ENCODE data around the gene GCSH. TPM values are rescaled to one million over a fixed set of nuclear protein-coding genes. Genes with fewer than 3 reads are reported as not detected.
A peak's percentile ranks its signal among the peaks of the same experiment; 100 is the strongest.

GCSH gene
- polyA plus RNA-seq: 10 to 100 TPM; 14.8 to 19.9 TPM

GRCh38 chr16:81095953-81096714, at the start of gene GCSH:
Gene GCSH (minus strand): TSS chr16:81096395. CDS start chr16:81096278, 117 bp downstream.
- H3K4me1 ChIP-seq (ENCODE audit: control insufficient read depth in 2 of 2, insufficient read depth in 2 of 2, low read length in 1 of 2): peaks cover 0 to 4% of the 10 kb centered on the region in 2 donors
- H3K9me3 ChIP-seq (ENCODE audit: control insufficient read depth in 2 of 2, insufficient read depth in 1 of 2, low read depth in 1 of 2, low read length in 1 of 2): no peaks in the 10 kb centered on the region
- H3K27ac ChIP-seq (ENCODE audit: low read depth in 2 of 2, low read length in 1 of 2): peak within 1 kb of the TSS; percentile 76 to 78
- peak within 1 kb of the TSS; percentile 72 to 87 for H3K4me3 ChIP-seq (ENCODE audit: low read depth in 1 of 2, low read length in 2 of 2)
- no peaks in the 10 kb centered on the region for H3K27me3 ChIP-seq (ENCODE audit: control insufficient read depth in 1 of 2, insufficient read depth in 2 of 2, low read length in 2 of 2)
- H3K36me3 ChIP-seq (ENCODE audit: control insufficient read depth in 2 of 2, insufficient read depth in 2 of 2, low read length in 1 of 2): no peaks in the 10 kb centered on the region
- 5 to 6% methylated on average over 53 to 79 of the region's 83 CpGs for WGBS, 2 donors

DNA sequence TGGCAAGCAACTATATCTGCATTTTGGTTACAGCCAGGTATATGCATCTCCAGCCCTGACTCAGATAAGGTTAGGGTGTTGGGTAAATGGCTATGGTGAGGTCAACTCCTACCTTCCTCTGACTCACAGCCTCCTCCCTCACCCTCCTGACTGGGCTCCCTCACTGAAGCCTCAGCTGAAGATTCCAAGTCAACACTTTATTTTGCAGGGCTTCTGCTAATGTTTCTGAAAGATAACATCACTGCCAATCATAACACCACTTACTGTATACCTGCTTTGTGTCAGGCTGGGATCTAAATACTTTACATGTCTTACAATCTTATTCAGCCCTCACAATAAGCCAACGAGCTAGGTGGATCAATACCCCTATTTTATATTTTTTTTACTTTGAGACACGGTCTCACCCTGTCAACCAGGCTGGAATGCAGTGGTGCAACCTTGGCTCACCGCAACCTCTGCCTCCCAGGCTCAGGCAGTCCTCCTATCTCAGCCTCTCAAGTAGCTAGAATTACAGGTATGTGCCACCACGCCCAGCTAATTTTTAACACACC, 47.8 kb upstream of the GCSH start:
- H3K27ac ChIP-seq (ENCODE audit: low read depth in 2 of 2, low read length in 1 of 2): no peak overlapping the region
- 55 to 63% methylated on average over 4 of the region's 4 CpGs for WGBS, 2 donors
- H3K9me3 ChIP-seq (ENCODE audit: control insufficient read depth in 2 of 2, insufficient read depth in 1 of 2, low read depth in 1 of 2, low read length in 1 of 2): no peaks in the 10 kb centered on the region
- no peaks in the 10 kb centered on the region for H3K27me3 ChIP-seq (ENCODE audit: control insufficient read depth in 1 of 2, insufficient read depth in 2 of 2, low read length in 2 of 2)
- no peaks in the 10 kb centered on the region for H3K36me3 ChIP-seq (ENCODE audit: control insufficient read depth in 2 of 2, insufficient read depth in 2 of 2, low read length in 1 of 2)
- no peak overlapping the region for H3K4me3 ChIP-seq (ENCODE audit: low read depth in 1 of 2, low read length in 2 of 2)
- H3K4me1 ChIP-seq (ENCODE audit: control insufficient read depth in 2 of 2, insufficient read depth in 2 of 2, low read length in 1 of 2): peaks cover 0 to 4% of the 10 kb centered on the region in 2 donors

- no peaks in the 10 kb centered on the region for H3K36me3 ChIP-seq (ENCODE audit: control insufficient read depth in 2 of 2, insufficient read depth in 2 of 2, low read length in 1 of 2)
- no peaks in the 10 kb centered on the region for H3K27me3 ChIP-seq (ENCODE audit: control insufficient read depth in 1 of 2, insufficient read depth in 2 of 2, low read length in 2 of 2)
- H3K27ac ChIP-seq (ENCODE audit: low read depth in 2 of 2, low read length in 1 of 2): no peak overlapping the region
- 80 to 83% methylated on average over 12 of the region's 12 CpGs for WGBS, 2 donors
- peaks cover 0 to 4% of the 10 kb centered on the region in 2 donors for H3K4me1 ChIP-seq (ENCODE audit: control insufficient read depth in 2 of 2, insufficient read depth in 2 of 2, low read length in 1 of 2)
- no peak overlapping the region for H3K4me3 ChIP-seq (ENCODE audit: low read depth in 1 of 2, low read length in 2 of 2)
- H3K9me3 ChIP-seq (ENCODE audit: control insufficient read depth in 2 of 2, insufficient read depth in 1 of 2, low read depth in 1 of 2, low read length in 1 of 2): no peaks in the 10 kb centered on the region
These were observed 46.7 kb upstream of the GCSH start for GRCh38 chr16:81142864-81143263.

DNA sequence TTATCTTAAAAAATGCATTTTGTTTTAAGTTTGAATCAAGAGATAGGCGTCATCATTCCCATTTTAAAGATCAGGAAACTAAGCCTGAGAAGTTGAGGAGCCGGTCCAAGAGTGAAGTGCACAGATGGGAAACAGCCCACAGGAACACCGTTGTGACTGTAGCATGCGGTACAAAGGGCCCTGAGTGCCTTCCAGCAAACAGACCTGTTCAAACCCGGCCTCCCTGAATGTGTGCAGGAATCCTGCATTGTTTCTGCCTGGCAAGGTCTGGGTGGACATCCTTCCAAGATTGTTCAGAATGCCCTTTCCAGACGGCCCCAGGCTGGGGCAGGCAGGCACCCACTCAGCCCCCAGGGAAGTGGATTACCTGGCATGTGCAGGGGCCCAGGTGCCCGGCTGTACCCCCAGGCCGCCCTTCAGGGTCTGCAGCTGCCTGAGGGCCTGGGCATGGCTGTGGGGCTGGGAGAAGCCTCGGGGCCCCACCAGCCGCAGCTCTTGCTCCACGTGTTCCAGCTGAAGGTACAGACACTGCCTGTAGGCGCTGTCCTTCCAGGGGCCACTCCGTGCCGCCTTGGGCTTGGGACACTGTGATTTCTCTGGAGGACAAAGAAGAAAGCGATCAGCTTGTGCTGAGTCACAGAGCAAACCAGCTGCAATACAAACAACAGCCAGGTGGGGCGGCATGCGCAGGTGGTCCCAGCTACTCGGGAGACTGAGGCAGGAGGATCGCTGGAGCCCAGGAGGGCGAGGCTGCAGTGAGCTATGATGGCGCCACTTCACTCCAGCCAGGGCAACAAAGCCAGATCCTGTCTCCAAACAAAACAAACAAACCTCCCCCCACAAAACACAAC, 45.0 kb upstream of the GCSH start:
- Histone ChIP-seq H3K4me1 (ENCODE audit: control insufficient read depth in 2 of 2, insufficient read depth in 2 of 2, low read length in 1 of 2) (peaks cover 0 to 4% of the 10 kb centered on the region in 2 donors), H3K27me3 (ENCODE audit: control insufficient read depth in 1 of 2, insufficient read depth in 2 of 2, low read length in 2 of 2) (no peaks in the 10 kb centered on the region), H3K4me3 (ENCODE audit: low read depth in 1 of 2, low read length in 2 of 2) (no peak overlapping the region), H3K36me3 (ENCODE audit: control insufficient read depth in 2 of 2, insufficient read depth in 2 of 2, low read length in 1 of 2) (no peaks in the 10 kb centered on the region), H3K27ac (ENCODE audit: low read depth in 2 of 2, low read length in 1 of 2) (no peak overlapping the region), H3K9me3 (ENCODE audit: control insufficient read depth in 2 of 2, insufficient read depth in 1 of 2, low read depth in 1 of 2, low read length in 1 of 2) (no peaks in the 10 kb centered on the region)
- 66 to 71% methylated on average over 21 of the region's 21 CpGs for WGBS, 2 donors

- H3K4me1 ChIP-seq (ENCODE audit: control insufficient read depth in 2 of 2, insufficient read depth in 2 of 2, low read length in 1 of 2): peaks cover 0 to 4% of the 10 kb centered on the region in 2 donors
- WGBS, 2 donors: 78 to 83% methylated on average over 9 of the region's 9 CpGs
- no peaks in the 10 kb centered on the region for H3K36me3 ChIP-seq (ENCODE audit: control insufficient read depth in 2 of 2, insufficient read depth in 2 of 2, low read length in 1 of 2)
- H3K27me3 ChIP-seq (ENCODE audit: control insufficient read depth in 1 of 2, insufficient read depth in 2 of 2, low read length in 2 of 2): no peaks in the 10 kb centered on the region
- no peak overlapping the region for H3K27ac ChIP-seq (ENCODE audit: low read depth in 2 of 2, low read length in 1 of 2)
- no peaks in the 10 kb centered on the region for H3K9me3 ChIP-seq (ENCODE audit: control insufficient read depth in 2 of 2, insufficient read depth in 1 of 2, low read depth in 1 of 2, low read length in 1 of 2)
- no peak overlapping the region for H3K4me3 ChIP-seq (ENCODE audit: low read depth in 1 of 2, low read length in 2 of 2)
These were observed 42.8 kb upstream of the GCSH start for GRCh38 chr16:81138831-81139557.

GRCh38 chr16:81137754-81138153, 41.6 kb upstream of the GCSH start:
- no peak overlapping the region for H3K4me3 ChIP-seq (ENCODE audit: low read depth in 1 of 2, low read length in 2 of 2)
- 81 to 82% methylated on average over 9 of the region's 9 CpGs for WGBS, 2 donors
- peaks cover 0 to 4% of the 10 kb centered on the region in 2 donors for H3K4me1 ChIP-seq (ENCODE audit: control insufficient read depth in 2 of 2, insufficient read depth in 2 of 2, low read length in 1 of 2)
- no peaks in the 10 kb centered on the region for H3K27me3 ChIP-seq (ENCODE audit: control insufficient read depth in 1 of 2, insufficient read depth in 2 of 2, low read length in 2 of 2)
- H3K27ac ChIP-seq (ENCODE audit: low read depth in 2 of 2, low read length in 1 of 2): no peak overlapping the region
- peaks cover 0 to 2% of the 10 kb centered on the region in 2 donors for H3K9me3 ChIP-seq (ENCODE audit: control insufficient read depth in 2 of 2, insufficient read depth in 1 of 2, low read depth in 1 of 2, low read length in 1 of 2)
- H3K36me3 ChIP-seq (ENCODE audit: control insufficient read depth in 2 of 2, insufficient read depth in 2 of 2, low read length in 1 of 2): no peaks in the 10 kb centered on the region

DNA sequence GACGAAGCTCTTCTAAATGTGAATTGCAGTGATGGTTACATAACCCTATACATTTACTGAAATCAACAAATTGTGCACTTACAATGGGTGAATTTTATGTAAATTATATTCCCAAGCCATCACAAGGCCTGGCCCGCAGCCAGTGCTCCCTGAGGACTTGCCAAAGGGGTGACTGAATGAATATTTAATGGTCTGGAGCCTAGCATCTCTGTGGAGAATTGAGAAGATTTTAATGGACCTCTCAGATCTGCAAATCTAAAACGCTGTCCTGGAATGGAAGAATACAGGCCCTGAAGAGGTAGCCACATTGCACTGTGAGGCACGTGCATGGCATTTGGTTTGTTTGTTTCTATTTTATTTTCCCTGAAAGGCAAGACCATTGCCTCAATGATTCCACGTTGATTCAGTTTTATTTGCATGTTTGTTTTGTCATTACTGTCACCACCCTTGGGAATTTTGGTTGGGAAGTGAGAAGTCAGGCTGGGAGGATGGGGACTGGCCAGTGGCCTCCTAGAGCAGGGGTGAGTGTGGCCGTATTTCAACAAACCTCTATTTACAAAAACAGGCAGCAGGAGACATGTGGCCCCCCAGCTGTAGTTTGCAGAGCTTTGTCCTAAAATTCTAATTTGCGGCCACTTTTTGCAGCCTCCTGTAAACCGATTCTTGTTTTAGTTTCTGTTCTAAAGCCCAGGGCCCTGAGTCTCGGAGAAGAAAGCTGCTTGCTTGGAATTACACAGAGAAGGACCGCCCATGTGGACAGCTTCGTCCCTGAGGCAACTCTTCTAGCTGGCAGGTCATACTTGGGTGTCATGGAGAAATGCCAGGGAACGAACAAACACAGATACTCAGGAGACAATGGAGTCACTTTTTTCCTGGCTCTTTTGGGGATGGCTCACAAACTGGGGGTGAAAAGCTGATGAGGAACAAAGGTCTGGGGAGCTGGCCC, 40.5 kb upstream of the GCSH start:
- peaks cover 0 to 2% of the 10 kb centered on the region in 2 donors for H3K9me3 ChIP-seq (ENCODE audit: control insufficient read depth in 2 of 2, insufficient read depth in 1 of 2, low read depth in 1 of 2, low read length in 1 of 2)
- WGBS, 2 donors: 42 to 50% methylated on average over 12 of the region's 12 CpGs
- no peak overlapping the region for H3K27ac ChIP-seq (ENCODE audit: low read depth in 2 of 2, low read length in 1 of 2)
- H3K4me1 ChIP-seq (ENCODE audit: control insufficient read depth in 2 of 2, insufficient read depth in 2 of 2, low read length in 1 of 2): peaks cover 0 to 4% of the 10 kb centered on the region in 2 donors
- no peak overlapping the region for H3K4me3 ChIP-seq (ENCODE audit: low read depth in 1 of 2, low read length in 2 of 2)
- H3K27me3 ChIP-seq (ENCODE audit: control insufficient read depth in 1 of 2, insufficient read depth in 2 of 2, low read length in 2 of 2): no peaks in the 10 kb centered on the region
- H3K36me3 ChIP-seq (ENCODE audit: control insufficient read depth in 2 of 2, insufficient read depth in 2 of 2, low read length in 1 of 2): no peaks in the 10 kb centered on the region

- H3K27me3 ChIP-seq (ENCODE audit: control insufficient read depth in 1 of 2, insufficient read depth in 2 of 2, low read length in 2 of 2): no peaks in the 10 kb centered on the region
- 79 to 87% methylated on average over 6 of the region's 6 CpGs for WGBS, 2 donors
- H3K4me1 ChIP-seq (ENCODE audit: control insufficient read depth in 2 of 2, insufficient read depth in 2 of 2, low read length in 1 of 2): no peaks in the 10 kb centered on the region
- H3K9me3 ChIP-seq (ENCODE audit: control insufficient read depth in 2 of 2, insufficient read depth in 1 of 2, low read depth in 1 of 2, low read length in 1 of 2): peaks cover 0 to 2% of the 10 kb centered on the region in 2 donors
- no peak overlapping the region for H3K27ac ChIP-seq (ENCODE audit: low read depth in 2 of 2, low read length in 1 of 2)
- H3K36me3 ChIP-seq (ENCODE audit: control insufficient read depth in 2 of 2, insufficient read depth in 2 of 2, low read length in 1 of 2): no peaks in the 10 kb centered on the region
- no peak overlapping the region for H3K4me3 ChIP-seq (ENCODE audit: low read depth in 1 of 2, low read length in 2 of 2)
These were observed 33.9 kb upstream of the GCSH start for GRCh38 chr16:81130126-81130525.
